Ascending aorta (tissue), 2 donors: ENCODE results near the gene SOS2. TPM values are rescaled to one million over a fixed set of nuclear protein-coding genes. Genes with fewer than 3 reads are reported as not detected.

Experiments
- DNase-seq, 2 donors: peaks; one replicate each; pipeline ENCODE4 v3.0.0-alpha.2; 2019; ENCODE audit warnings: low spot score in 2 of 2
- H3K27ac ChIP-seq, 2 donors: fragments of 200-600 bp; sonication (generic); one replicate each; pipeline ENCODE4 v1.5.1; 2016 to 2017; ENCODE audit warnings: mild to moderate bottlenecking in 1 of 2
- H3K27me3 ChIP-seq: fragments of 200-600 bp; sonication (generic); one replicate; pipeline ENCODE4 v1.5.1; 2017
- H3K36me3 ChIP-seq, 2 donors: fragments of 200-600 bp; sonication (generic); one replicate each; pipeline ENCODE4 v1.5.1; 2016
- H3K4me1 ChIP-seq, 2 donors: fragments of 200-600 bp; sonication (generic); one replicate each; pipeline ENCODE4 v1.5.1; 2016 to 2017; ENCODE audit warnings: mild to moderate bottlenecking in 1 of 2
- H3K4me3 ChIP-seq, 2 donors: fragments of 200-600 bp; sonication (generic); one replicate each; pipeline ENCODE4 v1.5.1; 2016 to 2017; ENCODE audit warnings: mild to moderate bottlenecking in 1 of 2
- H3K9me3 ChIP-seq, 2 donors: fragments of 200-600 bp; sonication (generic); one replicate each; pipeline ENCODE4 v1.5.1; 2016
- CTCF ChIP-seq, 3 experiments: fragments of 200-600 bp in 2 of 3; fragments of 450-650 bp in 1 of 3; sonication (generic) in 2 of 3; IDR thresholded peaks; one replicate each; pipeline ENCODE4 v1.5.1; 2016 to 2019; ENCODE audit warnings: antibody characterized with exemption in 3 of 3, mild to moderate bottlenecking in 1 of 3, moderate library complexity in 1 of 3
- intact Hi-C: fragments of 100-400 bp; cut with DNase I; formaldehyde crosslinking; loops from one replicate; pipeline ENCODE4 v1.15.1; 2023
- total RNA-seq: library from RNA; depleted of rRNA; stranded (reverse); fragments of >200 nt; gene quantifications from one replicate; pipeline ENCODE4 v1.1.0, GENCODE V29; 2016

Gene SOS2
- total RNA-seq, 1 donor from 2014 or later: 7.3 TPM

- TF ChIP-seq CTCF (IDR thresholded peaks at IDR 0.05): no peak
- no peak for DNase-seq
- intact Hi-C loops: no loop called here
- H3K9me3 ChIP-seq: no peaks in the 10 kb centered on the region
- no peak overlapping the region for H3K27ac ChIP-seq
- H3K36me3 ChIP-seq: peaks cover 20 to 39% of the 10 kb centered on the region in 2 donors
- no peaks in the 10 kb centered on the region for H3K27me3 ChIP-seq
- no peaks in the 10 kb centered on the region for H3K4me1 ChIP-seq
- no peak overlapping the region for H3K4me3 ChIP-seq
Observed at GRCh38 chr14:50107850-50108249, 123.5 kb downstream of the SOS2 start.

- H3K27me3 ChIP-seq: no peaks in the 10 kb centered on the region
- H3K9me3 ChIP-seq: no peaks in the 10 kb centered on the region
- no peak for TF ChIP-seq CTCF (IDR thresholded peaks at IDR 0.05)
- H3K4me3 ChIP-seq: no peak overlapping the region
- H3K4me1 ChIP-seq: no peaks in the 10 kb centered on the region
- intact Hi-C loops: no loop called here
- H3K27ac ChIP-seq: no peak overlapping the region
- H3K36me3 ChIP-seq: peaks cover 15 to 22% of the 10 kb centered on the region in 2 donors
- no peak for DNase-seq
Observed at GRCh38 chr14:50106178-50106577, 125.2 kb downstream of the SOS2 start.

DNA sequence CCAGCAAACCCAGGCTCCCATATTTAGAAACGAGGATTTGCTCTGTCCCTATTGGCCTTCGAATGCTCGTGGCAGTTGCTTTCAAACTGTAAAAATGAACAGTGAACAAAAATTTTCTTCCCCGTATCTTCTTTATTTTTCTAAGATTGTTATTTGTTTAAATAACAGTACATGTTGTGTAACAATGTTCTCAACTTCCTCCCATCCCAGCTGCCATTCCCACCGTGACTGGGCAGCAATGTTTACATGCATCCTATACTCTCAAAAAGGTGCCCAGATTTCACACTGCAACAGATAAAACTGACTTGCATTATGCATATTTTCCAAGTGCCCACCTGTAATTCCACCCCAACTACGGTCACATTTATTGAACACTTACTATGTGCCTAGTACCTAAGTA is 127.8 kb downstream of the SOS2 start:
- no peak for DNase-seq
- Histone ChIP-seq H3K4me1 (no peaks in the 10 kb centered on the region), H3K9me3 (no peaks in the 10 kb centered on the region), H3K36me3 (no peaks in the 10 kb centered on the region), H3K4me3 (no peak overlapping the region), H3K27me3 (no peaks in the 10 kb centered on the region), H3K27ac (no peak overlapping the region)
- intact Hi-C loops: no loop called here
- TF ChIP-seq CTCF (IDR thresholded peaks at IDR 0.05): no peak

- Histone ChIP-seq H3K9me3 (no peaks in the 10 kb centered on the region), H3K27ac (no peak overlapping the region), H3K27me3 (no peaks in the 10 kb centered on the region), H3K4me3 (no peak overlapping the region), H3K4me1 (no peaks in the 10 kb centered on the region), H3K36me3 (no peaks in the 10 kb centered on the region)
- no peak for DNase-seq
- no peak for TF ChIP-seq CTCF (IDR thresholded peaks at IDR 0.05)
- intact Hi-C loops: no loop called here
Observed at GRCh38 chr14:50101417-50101816, 130.0 kb downstream of the SOS2 start.

DNA sequence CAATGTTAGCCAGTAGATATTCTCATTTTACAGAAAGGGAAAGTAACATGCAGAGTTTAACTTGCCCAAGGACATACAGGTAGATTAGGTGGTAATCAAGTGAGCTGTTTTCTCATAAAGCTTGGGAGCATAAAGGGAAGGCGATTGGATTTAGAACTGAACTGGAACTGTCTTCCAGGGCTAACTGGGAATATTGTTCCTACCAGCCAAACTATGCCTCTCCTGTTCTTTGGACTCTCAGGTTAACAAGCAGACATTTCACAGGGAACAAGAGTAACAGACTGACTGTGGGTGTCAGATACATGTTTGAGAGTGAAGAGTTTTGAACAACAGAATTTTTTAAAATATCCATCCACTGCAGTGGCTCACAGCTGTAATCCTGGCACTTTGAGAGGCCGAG is 130.6 kb downstream of the SOS2 start:
- Histone ChIP-seq H3K27ac (no peak overlapping the region), H3K9me3 (no peaks in the 10 kb centered on the region), H3K4me1 (no peaks in the 10 kb centered on the region), H3K36me3 (no peaks in the 10 kb centered on the region), H3K27me3 (no peaks in the 10 kb centered on the region), H3K4me3 (no peak overlapping the region)
- no peak for DNase-seq
- intact Hi-C loops: no loop called here
- no peak for TF ChIP-seq CTCF (IDR thresholded peaks at IDR 0.05)

- no peak for TF ChIP-seq CTCF (IDR thresholded peaks at IDR 0.05)
- Histone ChIP-seq H3K27me3 (no peaks in the 10 kb centered on the region), H3K36me3 (no peaks in the 10 kb centered on the region), H3K4me3 (no peak overlapping the region), H3K4me1 (no peaks in the 10 kb centered on the region), H3K9me3 (no peaks in the 10 kb centered on the region), H3K27ac (no peak overlapping the region)
- DNase-seq: no peak
- intact Hi-C loops: no loop called here
Observed at GRCh38 chr14:50099335-50099734, 132.0 kb downstream of the SOS2 start.
